Activated CD8-positive, alpha-beta memory T cell treated with anti-CD3 and anti-CD28 coated beads, Interleukin-2, amount 10 ng/mL, durations not matched to agents 7 days and 5 days (primary cell): Measurements from ENCODE around the gene AOPEP. TPM values are rescaled to one million over a fixed set of nuclear protein-coding genes. Genes with fewer than 3 reads are reported as not detected.

Experiments used
- ATAC-seq: fragments of 150-1000 bp; cut with Tn5 transposase; one replicate; pipeline ENCODE4 v1.10.0; 2021; ENCODE audit warnings: moderate library complexity
- CTCF ChIA-PET: fragments of 350-600 bp; sonication (Branson Sonifier 250); formaldehyde crosslinking; loops from one replicate; lab custom pipeline; 2021; ENCODE audit warnings: antibody characterized with exemption; lab: Charles Lee
- DNase-seq: peaks from one replicate; pipeline ENCODE4 v3.0.0-alpha.2; 2020
- H3K27ac Mint-ChIP-seq: one replicate; pipeline ENCODE4 v1.8.0; 2021; ENCODE audit warnings: mild to moderate bottlenecking, mixed read lengths
- H3K27me3 Mint-ChIP-seq: one replicate; pipeline ENCODE4 v1.8.0; 2021; ENCODE audit warnings: mixed read lengths
- H3K36me3 Mint-ChIP-seq: one replicate; pipeline ENCODE4 v1.8.0; 2021; ENCODE audit warnings: mild to moderate bottlenecking, mixed read lengths
- H3K4me1 Mint-ChIP-seq: one replicate; pipeline ENCODE4 v1.8.0; 2021; ENCODE audit warnings: mixed read lengths
- H3K4me3 Mint-ChIP-seq: one replicate; pipeline ENCODE4 v1.8.0; 2021; ENCODE audit warnings: mild to moderate bottlenecking, moderate library complexity, mixed read lengths
- H3K9me3 Mint-ChIP-seq: one replicate; pipeline ENCODE4 v1.8.0; 2022; ENCODE audit warnings: low read depth, mixed read lengths
- total RNA-seq, 2 experiments: library from RNA; stranded (reverse); gene quantifications; one replicate each; pipeline ENCODE4 v1.2.3, GENCODE V29; 2021

The AOPEP gene
- total RNA-seq, 2 experiments from 2014 or later, result 9.8 to 13.7 TPM

DNA sequence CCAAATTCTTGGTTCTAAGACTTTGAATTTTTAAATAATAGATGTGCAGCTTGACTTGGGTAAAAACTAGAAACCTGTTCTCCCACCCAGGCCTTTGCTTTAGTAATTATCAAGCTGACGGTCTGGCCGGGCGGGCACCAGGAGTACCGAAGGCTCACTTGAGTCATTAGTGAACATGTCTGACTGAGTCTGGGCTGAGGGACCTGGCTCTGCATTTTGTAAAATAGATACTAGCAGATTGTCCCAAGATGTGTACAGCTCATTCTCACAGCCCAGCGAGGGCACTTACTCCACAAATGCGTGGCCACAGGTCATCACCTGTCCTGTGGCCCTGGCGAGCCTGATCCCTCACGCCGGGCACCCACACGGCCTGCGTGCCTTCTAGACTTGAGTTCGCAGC is 374.8 kb downstream of the AOPEP start:
- ATAC-seq (no peak), DNase-seq (no peak)
- Mint-ChIP-seq H3K27me3 (no peaks in the 10 kb centered on the region), H3K27ac (no peak overlapping the region), H3K9me3 (no peaks in the 10 kb centered on the region), H3K4me1 (no peaks in the 10 kb centered on the region), H3K36me3 (no peaks in the 10 kb centered on the region), H3K4me3 (no peak overlapping the region)
- CTCF ChIA-PET, result no interaction called here

DNA sequence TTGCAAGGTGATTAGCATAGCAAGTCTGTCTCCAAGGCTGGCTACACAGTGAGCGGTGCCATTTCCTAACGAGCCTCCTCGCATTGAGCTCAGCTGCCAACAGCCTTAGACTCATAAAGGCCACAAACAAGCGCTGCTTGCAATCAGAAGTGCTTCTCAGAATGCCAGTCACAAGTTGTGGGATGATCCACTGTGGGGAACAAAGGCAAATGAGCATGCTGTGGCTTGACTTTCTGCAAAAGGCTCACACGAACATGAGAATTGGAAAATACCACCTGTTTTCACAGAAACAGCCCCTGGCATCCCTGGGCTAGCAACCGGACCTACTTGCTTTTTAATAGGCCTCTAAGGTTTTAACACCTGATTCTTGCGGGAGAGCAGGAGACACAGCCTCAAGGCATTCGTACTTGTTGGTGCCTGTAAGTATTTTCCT is 375.5 kb downstream of the AOPEP start:
- CTCF ChIA-PET, result no interaction called here
- H3K27ac Mint-ChIP-seq, result no peak overlapping the region
- no peak for DNase-seq
- ATAC-seq, result no peak
- H3K9me3 Mint-ChIP-seq, result no peaks in the 10 kb centered on the region
- H3K4me1 Mint-ChIP-seq, result no peaks in the 10 kb centered on the region
- no peaks in the 10 kb centered on the region for H3K27me3 Mint-ChIP-seq
- H3K4me3 Mint-ChIP-seq, result no peak overlapping the region
- H3K36me3 Mint-ChIP-seq, result no peaks in the 10 kb centered on the region

DNA sequence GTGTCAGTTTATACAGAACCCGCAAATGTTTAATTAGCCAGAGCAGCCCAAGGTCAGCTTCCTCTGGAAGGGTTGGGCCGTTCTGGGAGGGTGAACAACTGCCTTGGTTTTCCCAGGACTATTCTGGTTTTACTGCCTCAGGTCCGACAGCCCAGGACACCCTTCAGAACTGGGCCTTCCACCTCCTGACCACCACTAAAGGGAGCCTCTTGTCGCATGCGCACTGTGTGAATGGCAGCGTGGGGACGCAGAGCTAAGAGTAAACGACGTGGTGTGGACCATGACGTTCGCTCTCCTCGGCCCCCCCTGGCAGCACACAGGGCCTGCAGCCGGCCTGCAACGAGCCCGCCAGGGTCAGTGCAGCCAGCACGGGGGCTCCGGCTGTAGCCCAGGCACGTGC is 376.1 kb downstream of the AOPEP start:
- Mint-ChIP-seq H3K9me3 (no peaks in the 10 kb centered on the region), H3K27ac (no peak overlapping the region), H3K4me1 (no peaks in the 10 kb centered on the region), H3K4me3 (no peak overlapping the region), H3K27me3 (no peaks in the 10 kb centered on the region), H3K36me3 (no peaks in the 10 kb centered on the region)
- ATAC-seq (no peak), DNase-seq (no peak)
- CTCF ChIA-PET, result no interaction called here

GRCh38 chr9:95103281-95103771 is 376.8 kb downstream of the AOPEP start:
- Mint-ChIP-seq H3K27me3 (no peaks in the 10 kb centered on the region), H3K36me3 (no peaks in the 10 kb centered on the region), H3K27ac (no peak overlapping the region), H3K4me3 (no peak overlapping the region), H3K4me1 (no peaks in the 10 kb centered on the region), H3K9me3 (no peaks in the 10 kb centered on the region)
- DNase-seq (no peak), ATAC-seq (no peak)
- CTCF ChIA-PET, result no interaction called here

DNA sequence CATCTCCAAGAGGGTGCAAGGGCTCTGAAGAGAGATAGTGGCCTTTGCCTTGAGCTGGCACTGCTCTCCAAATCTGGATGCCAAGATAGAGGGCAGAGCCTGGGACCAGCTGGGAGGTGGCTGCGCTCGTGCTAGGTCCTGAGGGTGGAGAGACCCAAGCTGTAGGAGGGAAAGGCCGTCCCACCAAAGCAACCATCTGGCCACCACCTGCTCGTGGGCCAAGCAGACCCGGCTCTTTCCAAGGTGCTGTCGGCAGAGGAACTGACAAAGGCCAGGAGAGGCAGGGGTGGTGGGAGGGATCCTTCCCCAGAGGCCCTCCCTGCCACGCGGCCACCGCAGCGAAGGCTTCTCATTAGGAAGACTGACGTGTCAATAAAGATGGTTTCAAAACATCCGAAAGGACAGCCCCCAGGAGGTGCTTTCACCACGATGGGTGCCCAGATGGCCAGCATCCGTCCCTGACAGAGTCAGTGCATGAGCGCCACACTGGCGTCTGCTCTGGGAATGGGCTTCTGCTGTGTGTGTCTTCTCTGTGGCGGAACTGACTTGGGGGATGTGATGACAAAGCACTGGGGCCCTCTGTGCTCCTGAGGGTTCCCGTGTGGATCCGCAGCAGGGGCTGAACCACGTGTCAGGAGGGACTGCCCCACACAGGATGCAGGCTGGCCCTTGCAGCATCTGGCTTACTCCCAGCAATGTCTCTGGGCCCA is 377.5 kb downstream of the AOPEP start:
- DNase-seq (no peak), ATAC-seq (no peak)
- no peaks in the 10 kb centered on the region for H3K4me1 Mint-ChIP-seq
- no peak overlapping the region for H3K4me3 Mint-ChIP-seq
- H3K27me3 Mint-ChIP-seq, result no peaks in the 10 kb centered on the region
- CTCF ChIA-PET, result no interaction called here
- no peak overlapping the region for H3K27ac Mint-ChIP-seq
- H3K36me3 Mint-ChIP-seq, result no peaks in the 10 kb centered on the region
- H3K9me3 Mint-ChIP-seq, result no peaks in the 10 kb centered on the region

- Mint-ChIP-seq H3K4me3 (no peak overlapping the region), H3K4me1 (no peaks in the 10 kb centered on the region), H3K9me3 (no peaks in the 10 kb centered on the region), H3K27me3 (no peaks in the 10 kb centered on the region), H3K27ac (no peak overlapping the region), H3K36me3 (no peaks in the 10 kb centered on the region)
- ATAC-seq (no peak), DNase-seq (no peak)
- CTCF ChIA-PET, result no interaction called here
Measured at GRCh38 chr9:95104581-95104960, 378.1 kb downstream of the AOPEP start.

GRCh38 chr9:95104980-95105379 is 378.5 kb downstream of the AOPEP start:
- Mint-ChIP-seq H3K27me3 (no peaks in the 10 kb centered on the region), H3K27ac (no peak overlapping the region), H3K36me3 (no peaks in the 10 kb centered on the region), H3K4me3 (no peak overlapping the region), H3K4me1 (no peaks in the 10 kb centered on the region), H3K9me3 (no peaks in the 10 kb centered on the region)
- CTCF ChIA-PET, result no interaction called here
- ATAC-seq (no peak), DNase-seq (no peak)

- Mint-ChIP-seq H3K27ac (no peak overlapping the region), H3K4me3 (no peak overlapping the region), H3K9me3 (no peaks in the 10 kb centered on the region), H3K4me1 (no peaks in the 10 kb centered on the region), H3K27me3 (no peaks in the 10 kb centered on the region), H3K36me3 (no peaks in the 10 kb centered on the region)
- no peak for DNase-seq
- no peak for ATAC-seq
- CTCF ChIA-PET, result no interaction called here
Measured at GRCh38 chr9:95105519-95106287, 379.2 kb downstream of the AOPEP start.

DNA sequence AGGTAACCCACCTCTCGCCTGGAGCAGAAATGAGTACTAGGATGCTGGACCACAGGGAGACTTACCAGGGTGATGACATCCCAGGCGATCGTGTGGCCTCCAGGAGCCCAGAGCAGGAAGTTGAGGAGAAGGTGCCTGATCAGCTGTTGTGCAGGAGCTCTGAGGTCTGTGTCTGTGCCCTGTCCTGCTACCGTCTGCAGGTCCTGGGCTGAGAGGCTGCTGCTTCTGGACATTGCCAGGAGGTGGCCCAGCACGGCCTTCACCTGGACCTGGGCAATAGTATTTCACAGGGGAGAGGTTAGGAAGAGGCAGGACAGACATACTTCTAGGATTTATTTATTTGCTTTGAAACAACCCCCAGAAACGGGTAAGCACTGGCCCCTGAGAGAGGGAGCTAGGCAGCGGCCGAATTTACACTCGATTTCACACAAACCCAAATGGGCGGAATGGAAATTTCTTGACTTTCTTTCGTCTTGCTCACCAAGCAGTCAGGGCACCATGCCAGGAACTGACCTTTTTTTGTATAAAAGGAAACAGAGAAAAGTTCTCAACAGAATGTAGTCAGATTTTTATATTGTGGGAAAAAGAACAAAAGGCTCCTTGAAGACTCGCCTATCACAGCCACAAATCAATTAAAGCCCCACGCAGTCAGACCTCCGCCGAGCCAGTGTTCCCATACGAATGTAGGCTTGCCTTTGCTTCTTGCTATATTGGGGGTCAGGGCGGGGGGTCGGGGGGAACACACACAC is 380.7 kb downstream of the AOPEP start:
- Mint-ChIP-seq H3K9me3 (no peaks in the 10 kb centered on the region), H3K27ac (no peak overlapping the region), H3K4me1 (no peaks in the 10 kb centered on the region), H3K27me3 (no peaks in the 10 kb centered on the region), H3K36me3 (no peaks in the 10 kb centered on the region), H3K4me3 (no peak overlapping the region)
- CTCF ChIA-PET, result interaction anchor here (1.0 kb wide), 1 partner anchor 20 kb away, joined by 3 read pairs; no protein-coding TSS in a partner anchor
- ATAC-seq (no peak), DNase-seq (no peak)

DNA sequence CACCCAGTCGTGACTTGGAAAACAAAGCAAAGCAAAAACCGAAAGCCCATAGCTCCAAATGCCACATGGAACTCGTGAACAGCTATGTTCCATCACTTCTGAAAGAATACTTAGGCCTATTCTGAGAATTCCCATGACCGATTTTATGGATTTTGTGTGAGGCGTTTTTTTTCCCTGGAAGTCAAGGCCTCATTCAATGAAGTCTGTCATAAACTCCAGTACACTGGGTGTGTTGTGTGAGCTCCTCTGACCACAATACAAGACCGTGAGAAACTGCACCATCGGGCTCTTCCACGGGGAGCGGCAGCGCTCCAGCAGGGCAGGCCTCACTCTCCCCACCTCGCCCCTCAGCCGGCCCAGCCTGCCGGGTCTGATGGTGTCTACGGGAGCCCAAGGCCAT is 381.5 kb downstream of the AOPEP start:
- Mint-ChIP-seq H3K27ac (no peak overlapping the region), H3K27me3 (no peaks in the 10 kb centered on the region), H3K4me3 (no peak overlapping the region), H3K36me3 (no peaks in the 10 kb centered on the region), H3K4me1 (no peaks in the 10 kb centered on the region), H3K9me3 (no peaks in the 10 kb centered on the region)
- CTCF ChIA-PET, result interaction anchor here (1.0 kb wide), 1 partner anchor 19 kb away, joined by 3 read pairs; no protein-coding TSS in a partner anchor
- ATAC-seq, result no peak
- no peak for DNase-seq

GRCh38 chr9:95108777-95109176 is 382.3 kb downstream of the AOPEP start:
- ATAC-seq (no peak), DNase-seq (no peak)
- CTCF ChIA-PET, result no interaction called here
- H3K27ac Mint-ChIP-seq, result no peak overlapping the region
- H3K4me1 Mint-ChIP-seq, result no peaks in the 10 kb centered on the region
- no peak overlapping the region for H3K4me3 Mint-ChIP-seq
- H3K27me3 Mint-ChIP-seq, result no peaks in the 10 kb centered on the region
- no peaks in the 10 kb centered on the region for H3K36me3 Mint-ChIP-seq
- no peaks in the 10 kb centered on the region for H3K9me3 Mint-ChIP-seq

GRCh38 chr9:95109456-95109855 is 383.0 kb downstream of the AOPEP start:
- CTCF ChIA-PET, result interaction anchor here (0.5 to 0.9 kb wide), 2 partner anchors 21 to 1068 kb away, joined by 3 read pairs; no protein-coding TSS in a partner anchor
- Mint-ChIP-seq H3K27me3 (no peaks in the 10 kb centered on the region), H3K4me3 (no peak overlapping the region), H3K9me3 (no peaks in the 10 kb centered on the region), H3K36me3 (no peaks in the 10 kb centered on the region), H3K4me1 (no peaks in the 10 kb centered on the region), H3K27ac (no peak overlapping the region)
- ATAC-seq, result no peak
- DNase-seq, result no peak

GRCh38 chr9:95110921-95111525 is 384.5 kb downstream of the AOPEP start:
- Mint-ChIP-seq H3K27ac (no peak overlapping the region), H3K36me3 (no peaks in the 10 kb centered on the region), H3K27me3 (no peaks in the 10 kb centered on the region), H3K9me3 (no peaks in the 10 kb centered on the region), H3K4me3 (no peak overlapping the region), H3K4me1 (no peaks in the 10 kb centered on the region)
- no peak for ATAC-seq
- CTCF ChIA-PET, result interaction anchor here (0.9 to 1.5 kb wide), 2 partner anchors 17 to 429 kb away, joined by 3 to 4 read pairs; no protein-coding TSS in a partner anchor
- no peak for DNase-seq
